ENCODE measurements around the gene KCNN2.

- TF ChIP-seq CTCF (IDR thresholded peaks at IDR 0.05) (no peak), EP300 (IDR thresholded peaks at IDR 0.05) (no peak)
These were observed 1.5 kb upstream of the KCNN2 start for GRCh38 chr5:114360357-114360756.

Measured in tibial nerve (tissue), 4 donors.